ENCODE results near the gene ARHGAP35. TPM values are rescaled to one million over a fixed set of nuclear protein-coding genes. Genes with fewer than 3 reads are reported as not detected.

Gene ARHGAP35
- total RNA-seq (2022), result 84.8 and 87.8 TPM in 2 replicates
- Bru-seq, nascent RNA, result percentile 85 among the genes with signal in this experiment
- BruChase-seq, experiment 1, labeled RNA remaining after a 6-hour chase, result percentile 96 among the genes with signal in this experiment
- percentile 92 among the genes with signal in this experiment for BruChase-seq, experiment 2, labeled RNA remaining after a 2-hour chase
- long read RNA-seq, full-length matches to known transcripts, result 1 of 34 reads
- long read RNA-seq, partial matches to known transcripts, result 1 of 34 reads
- long read RNA-seq, other reads (novel, unspliced or antisense), result 32 of 34 reads

DNA sequence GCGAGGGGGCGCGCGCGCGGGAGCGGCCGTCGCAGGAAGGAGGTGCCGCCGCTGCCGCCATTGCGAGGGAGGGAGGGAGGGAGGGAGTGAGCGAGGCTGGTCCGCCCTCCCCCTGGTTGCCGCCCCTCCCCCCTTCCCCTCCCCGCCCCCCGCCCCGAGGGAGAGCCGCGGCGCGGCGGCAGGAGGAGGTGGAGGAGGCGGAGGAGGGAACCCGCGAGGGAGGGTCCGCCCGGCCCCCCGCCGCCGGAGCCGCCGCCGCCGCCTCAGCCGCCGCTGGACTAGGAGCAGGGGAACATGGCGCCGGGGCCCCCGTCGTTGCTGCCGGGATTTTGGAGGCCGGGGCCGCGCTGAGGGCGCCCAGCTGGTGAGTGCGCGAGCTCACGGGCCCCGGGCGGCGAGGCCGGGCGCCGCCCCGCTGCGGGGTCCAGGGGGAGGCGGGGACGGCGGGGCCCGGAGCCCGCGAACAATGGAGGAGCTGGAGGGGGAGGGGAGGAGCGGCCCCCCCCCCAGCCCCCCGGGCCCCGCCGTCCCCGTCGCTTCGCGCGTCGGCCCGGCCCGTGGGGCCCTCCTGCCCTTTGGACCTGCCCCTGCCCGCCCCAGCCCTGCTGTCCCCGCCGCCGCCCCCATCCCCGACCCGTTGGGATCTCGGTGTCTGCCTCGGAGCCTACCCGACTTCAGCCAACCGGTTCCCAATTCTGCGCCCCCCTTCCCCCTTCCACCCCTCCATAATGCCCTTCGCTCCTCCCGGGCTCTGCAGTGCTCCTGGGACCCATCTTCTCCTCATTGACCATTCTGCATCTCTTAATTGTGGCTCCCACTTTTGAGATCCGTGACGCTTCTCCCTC lies at the start of gene ARHGAP35:
Gene ARHGAP35, plus strand, starts transcription at position 152 of the 845 bp plus-strand sequence. CDS start 57,679 bp downstream, outside the sequence.
- Mint-ChIP-seq H3K27ac (ENCODE audit: unreplicated experiment) (peak within 1 kb of the TSS; percentile 72), H3K4me3 (ENCODE audit: low read depth, unreplicated experiment) (no peak within 1 kb of the TSS), H3K9me3 (ENCODE audit: low read depth, unreplicated experiment) (no peaks in the 10 kb centered on the region), H3K36me3 (ENCODE audit: insufficient read depth, unreplicated experiment) (peaks cover 21% of the 10 kb centered on the region), H3K27me3 (ENCODE audit: unreplicated experiment) (no peaks in the 10 kb centered on the region), H3K4me1 (ENCODE audit: low read depth, unreplicated experiment) (peaks cover 26% of the 10 kb centered on the region)
- BruUV-seq (replicated peaks), result no TSS peak
- intact Hi-C loops (cut with micrococcal nuclease; ENCODE audit: unreplicated experiment), result loop anchor here (5.0 kb wide), 3 partner anchors 41 to 116 kb away; no protein-coding TSS in a partner anchor
- CTCF ChIA-PET, result interaction anchor here (0.5 to 1.2 kb wide), 4 partner anchors 29 to 393 kb away, joined by 3 to 9 read pairs (median 3); no protein-coding TSS in a partner anchor
- DNase-seq, result no peak
- TF ChIP-seq CTCF (IDR thresholded peaks at IDR 0.05; ENCODE audit: unreplicated experiment), result no peak

GRCh38 chr19:46812977-46813838 lies 47.6 kb upstream of the ARHGAP35 start:
- no peaks in the 10 kb centered on the region for H3K36me3 Mint-ChIP-seq (ENCODE audit: insufficient read depth, unreplicated experiment)
- no TSS peak for BruUV-seq (replicated peaks)
- CTCF ChIA-PET, result no interaction called here
- H3K4me3 Mint-ChIP-seq (ENCODE audit: low read depth, unreplicated experiment), result no peak overlapping the region
- H3K4me1 Mint-ChIP-seq (ENCODE audit: low read depth, unreplicated experiment), result peaks cover 15% of the 10 kb centered on the region
- no peak overlapping the region for H3K27ac Mint-ChIP-seq (ENCODE audit: unreplicated experiment)
- peaks cover 13% of the 10 kb centered on the region for H3K27me3 Mint-ChIP-seq (ENCODE audit: unreplicated experiment)
- no peak for TF ChIP-seq CTCF (IDR thresholded peaks at IDR 0.05; ENCODE audit: unreplicated experiment)
- intact Hi-C loops (cut with micrococcal nuclease; ENCODE audit: unreplicated experiment), result no loop called here
- no peak for DNase-seq
- no peaks in the 10 kb centered on the region for H3K9me3 Mint-ChIP-seq (ENCODE audit: low read depth, unreplicated experiment)

DNA sequence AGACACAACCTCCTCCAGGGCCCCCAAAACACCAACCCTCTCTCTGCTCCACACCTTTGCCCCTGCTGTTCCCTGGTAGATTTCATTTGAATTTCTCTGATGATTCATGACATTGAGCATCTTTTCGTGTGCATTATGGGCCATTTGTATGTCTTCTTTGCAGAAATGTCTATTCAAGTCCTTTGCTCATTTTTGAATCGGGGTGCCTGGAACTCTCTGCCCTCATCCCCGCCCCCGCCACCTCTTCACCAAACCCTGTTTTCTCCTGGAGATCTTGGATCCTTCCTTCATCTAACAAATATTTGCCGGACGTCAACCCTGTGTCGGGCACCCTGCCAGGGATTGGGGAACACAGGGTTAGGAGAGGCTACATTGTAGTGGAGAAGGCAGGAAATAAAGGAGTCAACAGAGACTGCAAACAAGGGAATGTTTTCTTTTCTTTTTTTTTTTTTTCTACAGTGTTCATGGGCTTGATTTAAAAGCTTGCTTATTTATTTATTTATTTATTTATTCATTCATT lies 46.9 kb upstream of the ARHGAP35 start:
- intact Hi-C loops (cut with micrococcal nuclease; ENCODE audit: unreplicated experiment), result no loop called here
- no TSS peak for BruUV-seq (replicated peaks)
- DNase-seq, result peak; percentile 68
- Mint-ChIP-seq H3K4me1 (ENCODE audit: low read depth, unreplicated experiment) (peaks cover 15% of the 10 kb centered on the region), H3K4me3 (ENCODE audit: low read depth, unreplicated experiment) (no peak overlapping the region), H3K36me3 (ENCODE audit: insufficient read depth, unreplicated experiment) (no peaks in the 10 kb centered on the region), H3K27me3 (ENCODE audit: unreplicated experiment) (peaks cover 13% of the 10 kb centered on the region), H3K9me3 (ENCODE audit: low read depth, unreplicated experiment) (no peaks in the 10 kb centered on the region), H3K27ac (ENCODE audit: unreplicated experiment) (no peak overlapping the region)
- CTCF ChIA-PET, result interaction anchor here (0.5 to 0.6 kb wide), 2 partner anchors 48 to 56 kb away, joined by 3 read pairs; no protein-coding TSS in a partner anchor
- no peak for TF ChIP-seq CTCF (IDR thresholded peaks at IDR 0.05; ENCODE audit: unreplicated experiment)

All from Calu3 (cell line).